Right lobe of liver (tissue), 4 donors: Measurements from ENCODE around the gene PTPRU.

ENCODE experiments used
- CTCF ChIP-seq, 4 donors: fragments of 200-600 bp in 3 of 4; fragments of 450-650 bp in 1 of 4; IDR thresholded peaks; one replicate each; pipeline versions ENCODE4 v1.5.1 to v1.8.0; 2016 to 2022; ENCODE audit warnings: antibody characterized with exemption in 4 of 4, mild to moderate bottlenecking in 2 of 4
- POLR2A ChIP-seq: fragments of 450-650 bp; IDR thresholded peaks from one replicate; pipeline ENCODE4 v1.6.1; 2017; ENCODE audit warnings: antibody characterized with exemption, mild to moderate bottlenecking
- donor health status: DM: no; HTN: no; CAD: no.
- donor health status: DM: no; HTN: no; CAD: no.
- donor health status: DM: no; HTN: yes; CAD: no.

GRCh38 chr1:29283804-29284195 lies 47.5 kb downstream of the PTPRU start:
- TF ChIP-seq CTCF (IDR thresholded peaks at IDR 0.05) (no peak), POLR2A (no peak)
